Measurements from ENCODE around the gene DUSP19. TPM values are rescaled to one million over a fixed set of nuclear protein-coding genes. Genes with fewer than 3 reads are reported as not detected.

DUSP19 gene
- total and polyA plus RNA-seq, 2 of the 13 experiments (the other 11 are each of a cell fraction or from before 2014, with no cell fraction given), result 1.3 to 1.9 TPM

DNA sequence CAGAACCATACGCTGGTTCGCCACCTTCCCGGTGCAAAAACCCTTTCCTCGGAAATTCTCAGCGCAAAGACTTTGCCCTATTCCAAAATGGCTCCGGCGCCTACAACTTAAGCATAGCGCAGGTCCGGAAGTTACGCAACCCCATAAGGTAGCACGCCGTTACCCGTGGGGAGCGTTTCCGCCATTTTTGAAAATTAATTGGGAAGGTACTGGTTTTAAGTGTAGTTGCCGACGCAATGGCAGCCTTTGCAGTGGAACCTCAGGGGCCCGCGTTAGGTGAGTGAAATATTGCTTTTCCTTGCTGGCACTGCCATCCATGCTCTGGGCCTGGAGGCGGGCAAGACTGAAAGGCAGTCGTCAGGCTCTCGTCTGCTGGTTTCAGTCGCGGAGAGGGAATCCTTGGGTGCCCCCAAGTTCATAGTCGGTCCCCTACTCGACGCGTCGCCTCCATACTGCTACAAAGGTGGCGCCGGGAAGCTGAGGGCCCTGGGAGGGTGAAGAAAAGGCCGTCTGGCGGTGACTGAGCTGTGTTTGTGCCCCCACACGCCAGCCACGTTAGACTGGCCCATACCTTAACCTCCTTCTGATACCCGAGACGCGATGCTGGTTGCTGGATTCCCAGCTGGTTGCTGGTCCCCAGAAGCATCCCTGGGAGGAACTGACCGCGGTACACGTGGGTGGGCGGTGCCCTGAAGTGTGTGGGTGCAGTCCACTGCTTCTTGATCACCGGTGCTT is 45.8 kb downstream of the DUSP19 start, which contains the start of gene NUP35 (continued):
- no peak; the same call in 1 of the 2 replicates for TF ChIP-seq BRCA1 (CRISPR knock-in tag; IDR thresholded peaks at IDR 0.05)
- TF ChIP-seq ZFP82 (CRISPR knock-in tag; IDR thresholded peaks at IDR 0.05; ENCODE audit: borderline replicate concordance), result peak; percentile 95
- TF ChIP-seq JUN (CRISPR knock-in tag; IDR thresholded peaks at IDR 0.05), result no peak; the same call in 1 of the 2 replicates
- TF ChIP-seq ZNF737 (CRISPR knock-in tag; IDR thresholded peaks at IDR 0.05; ENCODE audit: borderline replicate concordance), result no peak
- peak; percentile 37; the same call in 1 of the 2 replicates for TF ChIP-seq KLF9 (CRISPR knock-in tag; IDR thresholded peaks at IDR 0.05; ENCODE audit: low read depth)
- TF ChIP-seq, protein P1, sequence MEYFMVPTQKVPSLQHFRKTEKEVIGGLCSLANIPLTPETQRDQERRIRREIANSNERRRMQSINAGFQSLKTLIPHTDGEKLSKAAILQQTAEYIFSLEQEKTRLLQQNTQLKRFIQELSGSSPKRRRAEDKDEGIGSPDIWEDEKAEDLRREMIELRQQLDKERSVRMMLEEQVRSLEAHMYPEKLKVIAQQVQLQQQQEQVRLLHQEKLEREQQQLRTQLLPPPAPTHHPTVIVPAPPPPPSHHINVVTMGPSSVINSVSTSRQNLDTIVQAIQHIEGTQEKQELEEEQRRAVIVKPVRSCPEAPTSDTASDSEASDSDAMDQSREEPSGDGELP (IDR thresholded peaks at IDR 0.05; ENCODE audit: borderline replicate concordance, low read depth), result peak; percentile 92
- TF ChIP-seq ZNF274 (CRISPR knock-in tag; IDR thresholded peaks at IDR 0.05), result peak; percentile 79; the same call in 1 of the 2 replicates
- TF ChIP-seq THAP11 (CRISPR knock-in tag; IDR thresholded peaks at IDR 0.05), result peak; percentile 93
- no peak for TF ChIP-seq ZFP41 (CRISPR knock-in tag; IDR thresholded peaks at IDR 0.05; ENCODE audit: borderline replicate concordance)
- peak; percentile 65; the same call in 1 of the 2 replicates for TF ChIP-seq MAZ (IDR thresholded peaks at IDR 0.05; ENCODE audit: borderline replicate concordance, low read depth, low read length)
- TF ChIP-seq MAZ (CRISPR knock-in tag; IDR thresholded peaks at IDR 0.05; ENCODE audit: low read depth), result peak; percentile 47; the same call in 1 of the 2 replicates
- peak; percentile 88 for TF ChIP-seq ZSCAN9 (CRISPR knock-in tag; IDR thresholded peaks at IDR 0.05; ENCODE audit: borderline replicate concordance)
- TF ChIP-seq, protein P2, sequence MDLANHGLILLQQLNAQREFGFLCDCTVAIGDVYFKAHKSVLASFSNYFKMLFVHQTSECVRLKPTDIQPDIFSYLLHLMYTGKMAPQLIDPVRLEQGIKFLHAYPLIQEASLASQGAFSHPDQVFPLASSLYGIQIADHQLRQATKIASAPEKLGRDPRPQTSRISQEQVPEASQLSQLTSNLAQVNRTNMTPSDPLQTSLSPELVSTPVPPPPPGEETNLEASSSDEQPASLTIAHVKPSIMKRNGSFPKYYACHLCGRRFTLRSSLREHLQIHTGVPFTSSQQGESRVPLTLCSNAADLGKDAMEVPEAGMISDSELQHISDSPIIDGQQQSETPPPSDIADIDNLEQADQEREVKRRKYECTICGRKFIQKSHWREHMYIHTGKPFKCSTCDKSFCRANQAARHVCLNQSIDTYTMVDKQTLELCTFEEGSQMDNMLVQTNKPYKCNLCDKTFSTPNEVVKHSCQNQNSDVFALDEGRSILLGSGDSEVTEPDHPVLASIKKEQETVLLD (CRISPR knock-in tag; IDR thresholded peaks at IDR 0.05; ENCODE audit: low read depth), result no peak
- no peak for TF ChIP-seq ZNF570 (CRISPR knock-in tag; IDR thresholded peaks at IDR 0.05; ENCODE audit: borderline replicate concordance)
- TF ChIP-seq PHB2 (IDR thresholded peaks at IDR 0.05; ENCODE audit: partially characterized antibody), result no peak
- TF ChIP-seq, protein P3, sequence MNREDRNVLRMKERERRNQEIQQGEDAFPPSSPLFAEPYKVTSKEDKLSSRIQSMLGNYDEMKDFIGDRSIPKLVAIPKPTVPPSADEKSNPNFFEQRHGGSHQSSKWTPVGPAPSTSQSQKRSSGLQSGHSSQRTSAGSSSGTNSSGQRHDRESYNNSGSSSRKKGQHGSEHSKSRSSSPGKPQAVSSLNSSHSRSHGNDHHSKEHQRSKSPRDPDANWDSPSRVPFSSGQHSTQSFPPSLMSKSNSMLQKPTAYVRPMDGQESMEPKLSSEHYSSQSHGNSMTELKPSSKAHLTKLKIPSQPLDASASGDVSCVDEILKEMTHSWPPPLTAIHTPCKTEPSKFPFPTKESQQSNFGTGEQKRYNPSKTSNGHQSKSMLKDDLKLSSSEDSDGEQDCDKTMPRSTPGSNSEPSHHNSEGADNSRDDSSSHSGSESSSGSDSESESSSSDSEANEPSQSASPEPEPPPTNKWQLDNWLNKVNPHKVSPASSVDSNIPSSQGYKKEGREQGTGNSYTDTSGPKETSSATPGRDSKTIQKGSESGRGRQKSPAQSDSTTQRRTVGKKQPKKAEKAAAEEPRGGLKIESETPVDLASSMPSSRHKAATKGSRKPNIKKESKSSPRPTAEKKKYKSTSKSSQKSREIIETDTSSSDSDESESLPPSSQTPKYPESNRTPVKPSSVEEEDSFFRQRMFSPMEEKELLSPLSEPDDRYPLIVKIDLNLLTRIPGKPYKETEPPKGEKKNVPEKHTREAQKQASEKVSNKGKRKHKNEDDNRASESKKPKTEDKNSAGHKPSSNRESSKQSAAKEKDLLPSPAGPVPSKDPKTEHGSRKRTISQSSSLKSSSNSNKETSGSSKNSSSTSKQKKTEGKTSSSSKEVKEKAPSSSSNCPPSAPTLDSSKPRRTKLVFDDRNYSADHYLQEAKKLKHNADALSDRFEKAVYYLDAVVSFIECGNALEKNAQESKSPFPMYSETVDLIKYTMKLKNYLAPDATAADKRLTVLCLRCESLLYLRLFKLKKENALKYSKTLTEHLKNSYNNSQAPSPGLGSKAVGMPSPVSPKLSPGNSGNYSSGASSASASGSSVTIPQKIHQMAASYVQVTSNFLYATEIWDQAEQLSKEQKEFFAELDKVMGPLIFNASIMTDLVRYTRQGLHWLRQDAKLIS (CRISPR knock-in tag; IDR thresholded peaks at IDR 0.05), result no peak; the same call in none of the 2 replicates
- peak; percentile 33; the same call in 1 of the 2 replicates for TF ChIP-seq NR2F6 (IDR thresholded peaks at IDR 0.05)
- no peak; the same call in none of the 2 replicates for TF ChIP-seq NR2F6 (CRISPR knock-in tag; IDR thresholded peaks at IDR 0.05)
- TF ChIP-seq, protein P4, sequence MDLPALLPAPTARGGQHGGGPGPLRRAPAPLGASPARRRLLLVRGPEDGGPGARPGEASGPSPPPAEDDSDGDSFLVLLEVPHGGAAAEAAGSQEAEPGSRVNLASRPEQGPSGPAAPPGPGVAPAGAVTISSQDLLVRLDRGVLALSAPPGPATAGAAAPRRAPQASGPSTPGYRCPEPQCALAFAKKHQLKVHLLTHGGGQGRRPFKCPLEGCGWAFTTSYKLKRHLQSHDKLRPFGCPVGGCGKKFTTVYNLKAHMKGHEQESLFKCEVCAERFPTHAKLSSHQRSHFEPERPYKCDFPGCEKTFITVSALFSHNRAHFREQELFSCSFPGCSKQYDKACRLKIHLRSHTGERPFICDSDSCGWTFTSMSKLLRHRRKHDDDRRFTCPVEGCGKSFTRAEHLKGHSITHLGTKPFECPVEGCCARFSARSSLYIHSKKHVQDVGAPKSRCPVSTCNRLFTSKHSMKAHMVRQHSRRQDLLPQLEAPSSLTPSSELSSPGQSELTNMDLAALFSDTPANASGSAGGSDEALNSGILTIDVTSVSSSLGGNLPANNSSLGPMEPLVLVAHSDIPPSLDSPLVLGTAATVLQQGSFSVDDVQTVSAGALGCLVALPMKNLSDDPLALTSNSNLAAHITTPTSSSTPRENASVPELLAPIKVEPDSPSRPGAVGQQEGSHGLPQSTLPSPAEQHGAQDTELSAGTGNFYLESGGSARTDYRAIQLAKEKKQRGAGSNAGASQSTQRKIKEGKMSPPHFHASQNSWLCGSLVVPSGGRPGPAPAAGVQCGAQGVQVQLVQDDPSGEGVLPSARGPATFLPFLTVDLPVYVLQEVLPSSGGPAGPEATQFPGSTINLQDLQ (CRISPR knock-in tag; IDR thresholded peaks at IDR 0.05), result no peak
- peak; percentile 97 for TF ChIP-seq ZMYM4 (CRISPR knock-in tag; IDR thresholded peaks at IDR 0.05)
- no peak for TF ChIP-seq ZNF383 (CRISPR knock-in tag; IDR thresholded peaks at IDR 0.05; ENCODE audit: borderline replicate concordance)
- no peak for TF ChIP-seq NFIB (CRISPR knock-in tag; IDR thresholded peaks at IDR 0.05; ENCODE audit: borderline replicate concordance)
